Activated T-helper 1 cell treated with anti-CD3 and anti-CD28 coated beads, Interleukin-12 subunit alpha, Interleukin-12 subunit beta, Interleukin-2, Interleukin-4 antibody, amounts not matched to agents 30 ng/mL and 10 ng/mL and 1 ng/mL, durations not matched to agents 14 hours and 24 hours and 36 hours (primary cell): ENCODE measurements around the gene NFX1. TPM values are rescaled to one million over a fixed set of nuclear protein-coding genes. Genes with fewer than 3 reads are reported as not detected.

ENCODE experiments used
- DNase-seq: peaks from one replicate; pipeline ENCODE4 v3.0.0; 2021; ENCODE audit warnings: low spot score
- H3K27ac Mint-ChIP-seq: one replicate; pipeline ENCODE4 v1.8.0; 2021; ENCODE audit warnings: mild to moderate bottlenecking, mixed read lengths
- H3K27me3 Mint-ChIP-seq: one replicate; pipeline ENCODE4 v1.8.0; 2022; ENCODE audit warnings: mild to moderate bottlenecking, moderate library complexity, mixed read lengths; ENCODE audit not compliant: insufficient read depth
- H3K36me3 Mint-ChIP-seq: one replicate; pipeline ENCODE4 v1.8.0; 2021; ENCODE audit warnings: low read depth, mixed read lengths
- H3K4me1 Mint-ChIP-seq: one replicate; pipeline ENCODE4 v1.8.0; 2021; ENCODE audit warnings: low read depth, mixed read lengths
- H3K4me3 Mint-ChIP-seq: one replicate; pipeline ENCODE4 v1.8.0; 2021; ENCODE audit warnings: mild to moderate bottlenecking, moderate library complexity, mixed read lengths
- H3K9me3 Mint-ChIP-seq: one replicate; pipeline ENCODE4 v1.8.0; 2021; ENCODE audit warnings: mixed read lengths
- intact Hi-C: fragments of 100-400 bp; cut with micrococcal nuclease; formaldehyde crosslinking; loops from one replicate; pipeline ENCODE4 v1.15.1; 2024
- total RNA-seq: library from RNA; stranded (reverse); gene quantifications from 2 replicates; pipeline ENCODE4 v1.2.3, GENCODE V29; 2022

Gene NFX1
- 36.2 and 37.6 TPM in 2 replicates for total RNA-seq

DNA sequence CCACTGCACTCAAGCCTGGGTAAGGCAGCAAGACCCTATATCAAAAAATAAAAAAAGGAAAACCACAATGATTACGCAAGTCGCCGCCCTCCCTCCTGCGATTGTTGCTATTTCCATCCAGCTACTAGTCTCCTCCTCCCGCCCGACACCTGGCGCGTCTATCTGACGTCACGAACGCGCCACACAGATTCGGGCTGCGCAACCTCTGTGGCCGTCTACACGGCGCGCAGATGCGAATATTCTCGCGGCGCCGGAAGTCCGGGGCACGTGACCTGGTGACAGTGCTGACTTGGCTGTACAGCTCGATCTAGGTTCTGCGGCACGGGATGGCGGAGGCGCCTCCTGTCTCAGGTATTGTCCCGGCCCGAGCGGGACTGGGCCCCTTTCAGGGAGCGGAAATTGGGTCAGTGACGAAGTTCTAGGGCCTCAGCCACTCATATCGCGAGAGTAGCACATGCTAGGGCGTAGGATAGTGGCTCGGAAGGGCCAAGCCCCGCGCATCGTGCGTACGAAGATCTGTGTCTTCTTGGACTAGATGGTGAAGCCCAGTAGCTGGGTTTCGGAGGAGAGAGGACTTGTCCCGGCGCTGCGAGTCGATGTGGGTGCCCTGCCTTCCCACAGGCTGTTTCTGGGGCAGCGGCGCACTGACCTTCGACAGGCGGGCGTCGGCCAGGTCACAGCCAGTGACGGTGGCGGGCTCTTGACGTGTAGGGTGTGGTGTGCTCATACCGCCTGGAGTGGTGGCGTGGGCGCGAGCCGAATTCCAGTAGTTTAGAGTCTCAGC lies at the start of gene NFX1:
Gene NFX1 (plus strand): TSS at position 270 of the 784 bp plus-strand sequence. CDS start 57 bp downstream, at position 327.
- Mint-ChIP-seq H3K36me3 (peaks cover 25% of the 10 kb centered on the region), H3K27me3 (no peaks in the 10 kb centered on the region), H3K4me1 (peaks cover 54% of the 10 kb centered on the region), H3K27ac (peak within 1 kb of the TSS; percentile 100), H3K9me3 (no peaks in the 10 kb centered on the region), H3K4me3 (peak within 1 kb of the TSS; percentile 93)
- intact Hi-C loops, result loop anchor here (1.0 to 5.0 kb wide), 12 partner anchors 16 to 758 kb away; partner anchors contain the start of genes APTX, B4GALT1, BAG1 and DNAJA1
- DNase-seq, result peak; percentile 98

GRCh38 chr9:33241298-33241697 lies 49.0 kb upstream of the NFX1 start:
- H3K9me3 Mint-ChIP-seq, result no peaks in the 10 kb centered on the region
- no peak for DNase-seq
- peaks cover 1% of the 10 kb centered on the region for H3K27me3 Mint-ChIP-seq
- no peak overlapping the region for H3K27ac Mint-ChIP-seq
- intact Hi-C loops, result no loop called here
- H3K36me3 Mint-ChIP-seq, result no peaks in the 10 kb centered on the region
- H3K4me1 Mint-ChIP-seq, result peaks cover 10% of the 10 kb centered on the region
- H3K4me3 Mint-ChIP-seq, result no peak overlapping the region

DNA sequence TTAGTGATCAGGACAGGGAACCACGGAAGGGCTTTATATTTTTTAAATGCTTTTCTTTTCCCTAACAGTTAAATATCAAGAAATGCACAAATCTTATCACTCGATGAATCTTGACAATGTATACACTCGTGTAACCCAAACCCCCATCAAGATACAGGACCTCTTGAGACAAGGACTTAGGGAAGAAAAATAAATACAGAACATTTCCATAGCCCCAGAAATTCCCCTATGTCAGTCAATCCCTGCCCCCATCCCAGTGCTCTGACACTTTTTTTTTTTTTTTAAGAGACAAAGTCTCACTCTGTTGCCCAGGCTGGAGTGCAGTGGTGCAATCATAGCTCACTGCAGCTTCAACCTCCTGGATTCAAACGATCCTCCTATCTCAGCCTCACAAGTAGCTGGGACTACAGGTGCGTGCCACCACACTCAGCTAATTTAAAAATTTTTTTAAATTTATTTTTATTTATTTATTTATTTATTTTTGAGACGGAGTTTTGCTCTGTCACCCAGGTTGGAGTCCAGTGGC lies 47.6 kb upstream of the NFX1 start:
- DNase-seq, result no peak
- Mint-ChIP-seq H3K4me3 (no peak overlapping the region), H3K27ac (no peak overlapping the region), H3K27me3 (peaks cover 1% of the 10 kb centered on the region), H3K9me3 (no peaks in the 10 kb centered on the region), H3K4me1 (peaks cover 10% of the 10 kb centered on the region), H3K36me3 (peaks cover 4% of the 10 kb centered on the region)
- intact Hi-C loops, result no loop called here

DNA sequence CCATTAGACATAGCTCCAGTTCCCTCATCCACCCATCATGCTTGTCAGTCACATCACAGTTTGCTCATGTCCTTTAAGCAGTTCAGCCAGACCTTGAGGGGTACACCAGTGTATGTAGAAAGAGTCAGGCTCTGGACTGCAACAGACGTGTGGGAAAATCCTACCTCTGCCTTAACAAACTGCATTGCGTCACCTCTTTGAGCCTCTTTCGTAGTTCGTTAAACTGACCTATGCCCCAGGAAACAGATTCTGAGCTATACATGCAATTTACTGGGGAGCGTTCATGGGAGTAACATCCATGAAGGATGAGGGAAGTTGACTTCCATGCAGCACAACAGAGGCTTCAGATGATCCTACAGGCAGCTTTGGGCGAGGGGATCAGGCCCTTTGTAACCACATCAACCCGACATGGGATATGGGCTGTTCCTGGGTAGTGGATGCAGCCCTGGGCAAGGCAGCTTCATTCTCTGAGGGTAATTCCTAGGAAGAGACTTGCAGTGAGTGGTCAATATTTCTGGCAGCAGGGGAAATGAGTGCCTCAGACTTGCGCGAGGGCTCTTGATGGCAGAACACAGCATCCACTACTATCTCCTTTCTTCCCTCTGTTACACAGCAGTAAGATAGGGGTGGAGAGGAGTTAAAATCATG lies 46.1 kb upstream of the NFX1 start:
- Mint-ChIP-seq H3K27me3 (no peaks in the 10 kb centered on the region), H3K4me3 (no peak overlapping the region), H3K27ac (no peak overlapping the region), H3K9me3 (no peaks in the 10 kb centered on the region), H3K36me3 (peaks cover 8% of the 10 kb centered on the region), H3K4me1 (peaks cover 10% of the 10 kb centered on the region)
- no peak for DNase-seq
- intact Hi-C loops, result no loop called here

DNA sequence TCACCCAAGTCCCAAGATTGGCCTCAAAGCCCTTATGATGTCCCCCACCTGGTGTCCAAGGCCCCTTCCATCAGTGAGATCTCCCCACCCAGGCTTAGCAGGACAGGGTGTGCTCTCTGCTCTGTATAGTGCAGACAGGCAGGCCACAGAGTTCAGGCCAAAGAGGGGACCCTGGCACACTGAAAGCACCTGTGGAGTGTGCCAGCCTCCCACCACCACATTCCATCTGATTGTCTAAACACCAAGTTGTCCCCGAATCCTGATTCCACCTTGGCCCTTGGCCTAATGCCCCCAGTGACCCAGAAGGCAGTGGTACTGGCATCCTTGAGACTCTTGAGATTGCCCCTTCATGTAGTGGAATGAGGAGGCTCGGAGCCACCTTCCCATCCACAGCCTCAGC lies 45.0 kb upstream of the NFX1 start:
- Mint-ChIP-seq H3K27ac (no peak overlapping the region), H3K9me3 (no peaks in the 10 kb centered on the region)
- intact Hi-C loops, result no loop called here

DNA sequence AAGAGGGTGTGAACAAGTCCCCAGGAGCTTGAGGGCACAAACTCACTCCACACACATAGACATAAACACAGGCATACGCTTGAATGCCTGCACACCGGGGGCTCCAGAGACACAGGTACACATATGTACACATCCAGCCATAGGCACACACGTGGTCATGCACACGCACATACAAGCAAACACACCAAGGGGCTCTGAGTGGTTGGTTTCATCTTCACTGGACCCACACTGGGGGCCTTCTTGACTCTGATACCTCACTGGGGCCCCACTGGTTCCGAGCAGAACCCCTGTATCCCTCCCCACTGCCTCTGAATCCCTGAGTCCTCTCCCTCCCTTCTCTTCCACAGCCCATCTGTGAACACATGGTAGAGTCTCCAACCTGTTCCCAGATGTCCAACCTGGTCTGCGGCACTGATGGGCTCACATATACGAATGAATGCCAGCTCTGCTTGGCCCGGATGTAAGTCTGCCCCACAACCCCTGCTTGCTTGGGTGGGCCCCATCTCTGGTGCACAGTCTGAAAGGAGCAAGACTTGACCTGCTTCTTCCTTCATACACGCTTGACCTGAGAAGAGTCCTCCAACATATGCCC lies 44.0 kb upstream of the NFX1 start:
- no peak for DNase-seq
- Mint-ChIP-seq H3K27me3 (no peaks in the 10 kb centered on the region), H3K36me3 (peaks cover 12% of the 10 kb centered on the region), H3K27ac (no peak overlapping the region), H3K4me3 (no peak overlapping the region), H3K4me1 (peaks cover 10% of the 10 kb centered on the region), H3K9me3 (no peaks in the 10 kb centered on the region)
- intact Hi-C loops, result no loop called here

More for the DNA sequence above, 45.0 kb upstream of the NFX1 start:
- Mint-ChIP-seq H3K27me3 (no peaks in the 10 kb centered on the region), H3K4me1 (peaks cover 10% of the 10 kb centered on the region), H3K4me3 (no peak overlapping the region), H3K36me3 (peaks cover 8% of the 10 kb centered on the region)
- no peak for DNase-seq

DNA sequence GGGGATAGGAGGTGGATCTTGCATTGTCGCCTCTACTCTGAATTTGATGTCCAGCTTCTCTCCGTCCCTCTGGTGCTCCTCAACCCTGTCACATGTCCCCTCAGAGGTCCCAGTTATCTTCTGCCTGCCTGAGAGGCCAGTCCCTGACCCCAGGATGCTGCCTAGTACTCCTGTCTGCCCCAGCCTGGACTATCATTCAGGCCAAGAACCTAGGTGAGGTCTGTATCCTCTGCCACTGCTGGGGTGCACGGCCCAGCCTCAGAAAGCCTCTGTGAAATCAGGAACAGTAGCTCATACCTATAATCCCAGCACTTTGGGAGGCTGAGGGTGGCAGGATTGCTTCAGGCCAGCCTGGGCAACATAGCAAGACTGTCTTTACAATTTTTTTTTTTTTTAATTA lies 41.7 kb upstream of the NFX1 start:
- no peak overlapping the region for H3K4me3 Mint-ChIP-seq
- H3K36me3 Mint-ChIP-seq, result peaks cover 23% of the 10 kb centered on the region
- H3K4me1 Mint-ChIP-seq, result peaks cover 6% of the 10 kb centered on the region
- H3K9me3 Mint-ChIP-seq, result no peaks in the 10 kb centered on the region
- H3K27me3 Mint-ChIP-seq, result no peaks in the 10 kb centered on the region
- intact Hi-C loops, result no loop called here
- H3K27ac Mint-ChIP-seq, result no peak overlapping the region
- DNase-seq, result no peak

GRCh38 chr9:33249087-33249658 lies 41.1 kb upstream of the NFX1 start:
- no peaks in the 10 kb centered on the region for H3K27me3 Mint-ChIP-seq
- peaks cover under 1% of the 10 kb centered on the region for H3K4me1 Mint-ChIP-seq
- H3K9me3 Mint-ChIP-seq, result no peaks in the 10 kb centered on the region
- no peak for DNase-seq
- intact Hi-C loops, result no loop called here
- H3K4me3 Mint-ChIP-seq, result no peak overlapping the region
- peak overlapping the region; percentile 64 for H3K27ac Mint-ChIP-seq
- H3K36me3 Mint-ChIP-seq, result peaks cover 24% of the 10 kb centered on the region

DNA sequence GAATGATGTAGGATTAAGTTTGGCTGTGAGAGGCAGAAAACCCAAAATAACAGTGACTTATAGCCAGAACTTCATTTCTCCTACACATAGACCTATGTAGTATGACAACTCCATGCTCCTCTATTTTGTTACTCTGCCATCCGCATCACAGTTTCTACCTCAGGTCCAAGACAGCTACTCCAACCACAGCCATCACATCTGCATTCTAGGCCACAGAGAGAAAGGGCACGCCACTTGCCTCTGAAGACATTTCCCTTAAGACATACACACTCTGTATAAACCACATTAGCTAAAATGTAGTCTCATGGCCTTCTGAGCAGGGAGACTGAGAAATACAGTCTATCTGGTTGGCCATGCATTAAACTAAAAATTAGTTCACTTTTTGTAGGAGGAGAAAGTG lies 40.3 kb upstream of the NFX1 start:
- no peaks in the 10 kb centered on the region for H3K27me3 Mint-ChIP-seq

GRCh38 chr9:33250458-33250995 lies 39.8 kb upstream of the NFX1 start:
- H3K27me3 Mint-ChIP-seq, result no peaks in the 10 kb centered on the region
- no peaks in the 10 kb centered on the region for H3K9me3 Mint-ChIP-seq
- no peak for DNase-seq
- no peaks in the 10 kb centered on the region for H3K4me1 Mint-ChIP-seq
- intact Hi-C loops, result no loop called here
- no peak overlapping the region for H3K4me3 Mint-ChIP-seq
- H3K36me3 Mint-ChIP-seq, result peaks cover 34% of the 10 kb centered on the region
- no peak overlapping the region for H3K27ac Mint-ChIP-seq

More for the DNA sequence above, 40.3 kb upstream of the NFX1 start:
- Mint-ChIP-seq H3K9me3 (no peaks in the 10 kb centered on the region), H3K36me3 (peaks cover 30% of the 10 kb centered on the region), H3K4me1 (no peaks in the 10 kb centered on the region), H3K27ac (no peak overlapping the region), H3K4me3 (no peak overlapping the region)
- DNase-seq, result no peak
- intact Hi-C loops, result no loop called here

- H3K36me3 Mint-ChIP-seq, result peaks cover 51% of the 10 kb centered on the region
- H3K27ac Mint-ChIP-seq, result no peak overlapping the region
- H3K4me3 Mint-ChIP-seq, result no peak overlapping the region
- DNase-seq, result no peak
- H3K4me1 Mint-ChIP-seq, result no peaks in the 10 kb centered on the region
- H3K27me3 Mint-ChIP-seq, result no peaks in the 10 kb centered on the region
- intact Hi-C loops, result no loop called here
- H3K9me3 Mint-ChIP-seq, result no peaks in the 10 kb centered on the region
Observed at GRCh38 chr9:33254211-33254610, 36.1 kb upstream of the NFX1 start.

DNA sequence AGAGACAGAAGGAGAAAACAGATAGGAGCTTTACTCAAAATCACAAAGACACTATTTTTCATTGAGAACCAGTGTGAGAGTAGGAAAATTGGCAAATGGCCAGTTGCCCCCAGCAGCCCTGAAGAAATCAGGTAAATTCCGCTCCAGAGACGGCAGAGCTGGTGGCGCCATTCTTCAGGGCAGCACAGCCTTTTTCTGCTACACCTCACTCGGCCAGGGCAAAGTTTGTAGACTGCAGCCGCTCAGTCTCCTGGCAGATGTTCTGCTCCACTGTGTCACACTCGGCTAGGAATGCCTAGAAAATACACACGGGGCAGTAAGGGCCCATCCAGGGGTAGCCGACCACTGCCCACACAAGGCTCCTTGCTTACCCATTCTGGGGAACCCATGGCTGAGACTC lies 35.3 kb upstream of the NFX1 start:
- H3K27me3 Mint-ChIP-seq, result no peaks in the 10 kb centered on the region
- peaks cover 5% of the 10 kb centered on the region for H3K4me1 Mint-ChIP-seq
- no peak overlapping the region for H3K27ac Mint-ChIP-seq
- intact Hi-C loops, result no loop called here
- H3K9me3 Mint-ChIP-seq, result no peaks in the 10 kb centered on the region
- no peak overlapping the region for H3K4me3 Mint-ChIP-seq
- DNase-seq, result no peak
- peaks cover 54% of the 10 kb centered on the region for H3K36me3 Mint-ChIP-seq
